ENCODE measurements around the gene S100PBP. TPM values are rescaled to one million over a fixed set of nuclear protein-coding genes. Genes with fewer than 3 reads are reported as not detected.
A peak's percentile ranks its signal among the peaks of the same experiment; 100 is the strongest.

S100PBP gene
- total RNA-seq, 1 donor from 2014 or later, result 40.1 TPM

DNA sequence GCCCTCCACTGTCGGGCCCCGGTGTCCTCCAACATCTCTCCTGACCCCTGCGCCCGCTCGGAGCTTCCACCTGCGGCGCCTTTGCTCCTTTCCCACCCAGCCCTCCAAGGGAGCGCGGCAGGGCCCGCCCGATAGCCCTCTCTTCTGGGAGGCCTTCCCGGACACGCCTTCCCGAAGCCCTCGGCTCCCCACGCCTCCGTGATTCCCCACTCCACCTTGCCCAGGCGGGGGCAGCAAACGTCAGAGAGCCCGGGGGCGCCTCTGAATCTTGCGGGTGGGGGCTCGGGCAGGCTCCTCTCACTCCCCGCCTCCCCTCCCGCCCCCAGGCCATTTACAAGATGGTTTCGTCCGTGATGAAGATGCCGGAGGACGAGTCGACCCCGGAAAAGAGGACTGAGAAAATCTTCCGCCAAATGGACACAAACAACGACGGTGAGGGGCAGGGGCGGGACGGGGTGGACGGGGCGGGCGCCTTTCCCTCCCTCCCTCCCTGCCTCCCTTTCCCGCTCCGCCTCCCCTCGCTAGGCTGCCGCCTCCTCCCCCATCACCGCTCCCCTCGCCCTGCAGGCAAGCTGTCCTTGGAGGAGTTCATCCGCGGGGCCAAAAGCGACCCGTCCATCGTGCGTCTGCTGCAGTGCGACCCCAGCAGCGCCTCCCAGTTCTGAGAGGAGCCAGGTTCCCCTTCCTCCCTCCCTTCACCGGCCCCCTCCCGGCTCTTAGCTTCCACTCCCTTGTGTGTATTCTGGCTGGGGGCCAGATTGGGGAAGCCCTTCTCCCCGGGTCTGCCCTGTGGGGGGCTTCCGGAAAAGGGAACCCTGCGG lies 76.0 kb downstream of the S100PBP start:
- H3K27ac Mint-ChIP-seq (ENCODE audit: unreplicated experiment), result no peak overlapping the region
- H3K9me3 Mint-ChIP-seq (ENCODE audit: unreplicated experiment), result peaks cover 14% of the 10 kb centered on the region
- H3K36me3 Mint-ChIP-seq (ENCODE audit: unreplicated experiment), result peaks cover 7% of the 10 kb centered on the region
- H3K27me3 Mint-ChIP-seq (ENCODE audit: unreplicated experiment), result peaks cover 13% of the 10 kb centered on the region
- TF ChIP-seq CTCF (IDR thresholded peaks at IDR 0.05; ENCODE audit: partially characterized antibody, unreplicated experiment), result peak; percentile 72
- H3K4me1 Mint-ChIP-seq (ENCODE audit: low read depth, unreplicated experiment), result peaks cover 24% of the 10 kb centered on the region
- DNase-seq, result peak; percentile 74
- peak overlapping the region; percentile 81 for H3K4me3 Mint-ChIP-seq (ENCODE audit: unreplicated experiment)

GRCh38 chr1:32894019-32894600 lies 76.7 kb downstream of the S100PBP start:
- TF ChIP-seq CTCF (IDR thresholded peaks at IDR 0.05; ENCODE audit: partially characterized antibody, unreplicated experiment), result no peak
- Mint-ChIP-seq H3K36me3 (ENCODE audit: unreplicated experiment) (peaks cover 7% of the 10 kb centered on the region), H3K4me3 (ENCODE audit: unreplicated experiment) (peak overlapping the region; percentile 81), H3K9me3 (ENCODE audit: unreplicated experiment) (peaks cover 14% of the 10 kb centered on the region), H3K4me1 (ENCODE audit: low read depth, unreplicated experiment) (peaks cover 22% of the 10 kb centered on the region), H3K27ac (ENCODE audit: unreplicated experiment) (no peak overlapping the region), H3K27me3 (ENCODE audit: unreplicated experiment) (peaks cover 13% of the 10 kb centered on the region)
- no peak for DNase-seq

DNA sequence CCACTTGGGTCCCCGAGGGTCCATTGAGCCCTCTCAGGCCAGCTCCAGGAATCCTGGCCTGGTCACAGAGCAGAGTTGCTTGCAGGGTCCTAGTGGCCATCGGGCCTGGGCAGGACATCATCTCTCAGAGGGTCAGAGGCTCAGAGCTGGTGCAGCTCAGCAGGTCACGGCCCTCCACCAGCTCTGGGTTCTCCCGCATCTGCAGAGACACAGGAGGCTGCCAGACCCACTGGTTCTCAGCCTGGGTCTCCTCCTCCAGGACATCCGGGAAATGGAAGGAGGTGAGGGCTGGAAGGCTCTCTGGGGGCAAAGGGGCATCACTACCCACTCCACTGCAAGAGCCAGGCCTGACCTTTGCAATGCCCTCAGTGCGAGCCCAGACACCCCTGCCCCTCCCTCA lies 77.2 kb downstream of the S100PBP start:
- Mint-ChIP-seq H3K27ac (ENCODE audit: unreplicated experiment) (no peak overlapping the region), H3K4me1 (ENCODE audit: low read depth, unreplicated experiment) (peaks cover 19% of the 10 kb centered on the region), H3K4me3 (ENCODE audit: unreplicated experiment) (no peak overlapping the region), H3K9me3 (ENCODE audit: unreplicated experiment) (peaks cover 9% of the 10 kb centered on the region), H3K36me3 (ENCODE audit: unreplicated experiment) (peaks cover 1% of the 10 kb centered on the region), H3K27me3 (ENCODE audit: unreplicated experiment) (peaks cover 10% of the 10 kb centered on the region)
- no peak for DNase-seq
- TF ChIP-seq CTCF (IDR thresholded peaks at IDR 0.05; ENCODE audit: partially characterized antibody, unreplicated experiment), result no peak

DNA sequence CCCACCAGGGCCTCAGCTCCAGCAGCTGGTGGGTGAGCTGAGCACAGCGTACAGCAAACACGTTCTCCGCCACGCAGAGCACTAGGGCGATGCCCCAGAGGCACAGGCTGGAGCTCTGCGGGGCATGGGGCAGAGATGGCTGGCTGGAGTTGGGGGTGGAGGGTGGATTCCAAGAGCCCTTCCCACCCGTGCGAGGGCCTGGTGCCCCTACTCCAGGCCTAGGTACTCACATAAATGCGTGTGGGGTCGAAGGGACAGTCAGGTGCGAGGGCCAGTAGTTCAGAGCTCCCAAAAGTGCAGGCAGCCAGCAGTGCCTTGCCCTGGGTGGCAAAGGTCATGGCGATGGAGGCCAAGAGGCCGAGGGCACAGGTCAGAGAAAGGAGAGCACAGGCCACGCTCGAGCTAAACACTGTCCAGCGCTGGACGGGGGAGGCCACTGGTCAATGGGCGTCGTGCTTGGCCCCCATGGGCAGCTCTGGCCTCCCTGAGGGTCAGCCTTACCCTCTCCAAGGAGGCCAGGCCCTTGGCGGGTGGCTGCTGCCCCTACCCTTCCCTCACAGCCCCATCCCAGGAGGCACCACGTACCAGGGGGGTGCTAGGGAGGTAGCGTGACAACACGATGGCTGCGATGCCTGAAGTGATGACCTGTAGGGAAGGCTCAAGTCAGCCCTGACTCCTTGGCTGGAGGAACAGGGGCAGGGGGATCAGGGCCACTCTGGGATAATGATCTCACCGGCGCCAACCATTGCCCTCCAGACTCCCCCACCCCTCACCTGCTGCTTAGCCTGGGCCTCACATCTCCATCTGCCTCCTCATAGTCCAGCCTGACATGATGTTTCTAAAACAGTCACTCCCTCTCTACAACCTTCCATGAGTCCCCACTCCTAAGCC lies 78.1 kb downstream of the S100PBP start:
- DNase-seq, result no peak
- Mint-ChIP-seq H3K9me3 (ENCODE audit: unreplicated experiment) (peaks cover 8% of the 10 kb centered on the region), H3K27ac (ENCODE audit: unreplicated experiment) (no peak overlapping the region), H3K27me3 (ENCODE audit: unreplicated experiment) (peaks cover 10% of the 10 kb centered on the region), H3K4me1 (ENCODE audit: low read depth, unreplicated experiment) (peaks cover 11% of the 10 kb centered on the region), H3K36me3 (ENCODE audit: unreplicated experiment) (no peaks in the 10 kb centered on the region), H3K4me3 (ENCODE audit: unreplicated experiment) (no peak overlapping the region)
- TF ChIP-seq CTCF (IDR thresholded peaks at IDR 0.05; ENCODE audit: partially characterized antibody, unreplicated experiment), result no peak

All from glutamatergic neuron (in vitro differentiated cells).